Kidney glomerular epithelial cell (primary cell): ENCODE measurements around the gene CD99L2.
"Not testable (repeated sequence)": the region's sequence is repeated elsewhere in the genome, so short reads cannot be mapped to it uniquely, and the experiment has no call there.

Source experiments
- DNase-seq: peaks from one replicate; lab custom pipeline; 2025; lab: John Stamatoyannopoulos, UW

The CD99L2 gene

GRCh38 chrX:150849996-150850720 lies 48.3 kb downstream of the CD99L2 start:
- no peak for DNase-seq

GRCh38 chrX:150849486-150849885 lies 49.0 kb downstream of the CD99L2 start:
- no peak for DNase-seq

- DNase-seq: no peak
These were observed 49.5 kb downstream of the CD99L2 start for GRCh38 chrX:150848914-150849365.

- DNase-seq: no peak
These were observed 51.4 kb downstream of the CD99L2 start for GRCh38 chrX:150847088-150847487.

GRCh38 chrX:150846130-150846529 lies 52.3 kb downstream of the CD99L2 start:
- DNase-seq: no peak

GRCh38 chrX:150845091-150845490 lies 53.4 kb downstream of the CD99L2 start:
- no peak for DNase-seq

- DNase-seq: no peak
These were observed 54.5 kb downstream of the CD99L2 start for GRCh38 chrX:150844016-150844415.

GRCh38 chrX:150842198-150842685 lies 56.2 kb downstream of the CD99L2 start:
- no peak for DNase-seq

GRCh38 chrX:150841456-150842197 lies 56.8 kb downstream of the CD99L2 start:
- no peak for DNase-seq

GRCh38 chrX:150837845-150838244 lies 60.6 kb downstream of the CD99L2 start:
- DNase-seq: no peak

GRCh38 chrX:150834695-150835094 lies 63.8 kb downstream of the CD99L2 start:
- no peak for DNase-seq

GRCh38 chrX:150833454-150834056 lies 64.9 kb downstream of the CD99L2 start:
- DNase-seq: no peak

GRCh38 chrX:150831863-150832262 lies 66.6 kb downstream of the CD99L2 start:
- DNase-seq: no peak

GRCh38 chrX:150828785-150829184 lies 69.7 kb downstream of the CD99L2 start:
- DNase-seq: no peak

GRCh38 chrX:150824352-150824751 lies 74.1 kb downstream of the CD99L2 start:
- DNase-seq: not testable (repeated sequence)

GRCh38 chrX:150823826-150824225 lies 74.6 kb downstream of the CD99L2 start:
- not testable (repeated sequence) for DNase-seq

GRCh38 chrX:150821971-150822370 lies 76.5 kb downstream of the CD99L2 start:
- DNase-seq: no peak

- no peak for DNase-seq
These were observed 84.5 kb downstream of the CD99L2 start for GRCh38 chrX:150813922-150814321.

GRCh38 chrX:150806827-150807226 lies 91.6 kb downstream of the CD99L2 start:
- DNase-seq: no peak

- no peak for DNase-seq
These were observed 92.7 kb downstream of the CD99L2 start for GRCh38 chrX:150805736-150806135.

GRCh38 chrX:150792949-150793527 lies 105.4 kb downstream of the CD99L2 start:
- no peak for DNase-seq

- DNase-seq: no peak
These were observed 108.4 kb downstream of the CD99L2 start for GRCh38 chrX:150790021-150790420.
